B cell (primary cell): ENCODE data around the gene NSF. TPM values are rescaled to one million over a fixed set of nuclear protein-coding genes. Genes with fewer than 3 reads are reported as not detected.
"Not testable (repeated sequence)": the region's sequence is repeated elsewhere in the genome, so short reads cannot be mapped to it uniquely, and the experiment has no call there.

Experiments used
- ATAC-seq: fragments of 200-7000 bp; cut with Tn5 transposase; one replicate; pipeline ENCODE4 v1.10.0; 2021; ENCODE audit warnings: low read depth, mild to moderate bottlenecking, moderate number of reproducible peaks, moderate library complexity
- CTCF ChIA-PET: fragments of 350-600 bp; sonication (Branson Sonifier 250); formaldehyde crosslinking; loops from one replicate; lab custom pipeline; 2021; ENCODE audit warnings: antibody characterized with exemption, inconsistent platforms; lab: Charles Lee
- POLR2A ChIA-PET: fragments of 350-600 bp; sonication (Branson Sonifier 250); formaldehyde crosslinking; loops from one replicate; lab custom pipeline; 2021; ENCODE audit warnings: antibody characterized with exemption; lab: Charles Lee
- DNase-seq: peaks from one replicate; pipeline ENCODE4 v3.0.0; 2013
- H2AFZ ChIP-seq: 2 replicates; pipeline ENCODE4 v1.6.1; 2012; ENCODE audit warnings: mild to moderate bottlenecking, low read depth, low read length; ENCODE audit not compliant: insufficient read depth, poor library complexity, severe bottlenecking
- H3K27ac ChIP-seq, 2 donors: 1 replicate in 1 of 2; 2 replicates in 1 of 2; pipeline ENCODE4 v1.5.1; 2012 to 2013; ENCODE audit warnings: low read length in 2 of 2, mild to moderate bottlenecking in 2 of 2, moderate library complexity in 1 of 2
- H3K27me3 ChIP-seq, 4 experiments: fragments of 200-600 bp in 1 of 4; sonication (generic) in 1 of 4; replicated peaks in 1 of 4; 1 replicate in 2 of 4; 2 replicates in 2 of 4; pipeline versions ENCODE4 v1.6.1 to v1.7.0; 2013 to 2016; ENCODE audit warnings: low read length in 3 of 4, mild to moderate bottlenecking in 2 of 4, mixed read lengths in 1 of 4, moderate library complexity in 1 of 4; ENCODE audit not compliant: insufficient read depth in 4 of 4, control insufficient read depth in 3 of 4; ENCODE audit errors: control extremely low read depth in 1 of 4
- H3K36me3 ChIP-seq, 2 experiments: replicated peaks in 1 of 2; 1 replicate in 1 of 2; 2 replicates in 1 of 2; pipeline versions ENCODE4 v1.6.1 to v1.7.1; 2013; ENCODE audit warnings: low read length in 1 of 2; ENCODE audit not compliant: insufficient read depth in 2 of 2, control insufficient read depth in 1 of 2; ENCODE audit errors: control extremely low read depth in 1 of 2, extremely low read depth in 1 of 2
- H3K4me1 ChIP-seq, 2 donors: fragments of 200-600 bp in 1 of 2; sonication (generic) in 1 of 2; 1 replicate in 1 of 2; 2 replicates in 1 of 2; pipeline versions ENCODE4 v1.5.1 to v1.6.1; 2013 to 2017; ENCODE audit warnings: low read length in 2 of 2; ENCODE audit not compliant: control insufficient read depth in 2 of 2, insufficient read depth in 2 of 2
- H3K4me2 ChIP-seq: replicated peaks from 2 replicates; pipeline ENCODE3; 2012; ENCODE audit warnings: mild to moderate bottlenecking, low read depth, low read length; ENCODE audit not compliant: poor library complexity, severe bottlenecking
- H3K4me3 ChIP-seq, 5 experiments: fragments of 200-600 bp in 1 of 5; sonication (generic) in 1 of 5; 1 replicate in 3 of 5; 2 replicates in 2 of 5; pipeline versions ENCODE4 v1.5.1 to v1.7.0; 2011 to 2016; ENCODE audit warnings: low read length in 4 of 5, mild to moderate bottlenecking in 4 of 5, low read depth in 2 of 5, control low read depth in 1 of 5, moderate library complexity in 1 of 5; ENCODE audit not compliant: insufficient read depth in 1 of 5; ENCODE audit errors: control extremely low read depth in 1 of 5, extremely low read depth in 1 of 5
- H3K79me2 ChIP-seq: fragments of 200-600 bp; sonication (generic); one replicate; pipeline ENCODE4 v1.6.0; 2016; ENCODE audit warnings: low read length; ENCODE audit not compliant: control insufficient read depth, insufficient read depth
- H3K9ac ChIP-seq: fragments of 200-600 bp; sonication (generic); 2 replicates; pipeline ENCODE4 v1.6.1; 2017; ENCODE audit warnings: mild to moderate bottlenecking, low read length, moderate library complexity
- H3K9me3 ChIP-seq, 3 donors: one replicate each; pipeline versions ENCODE4 v1.6.1 to v1.7.1; 2013; ENCODE audit warnings: low read length in 2 of 3; ENCODE audit not compliant: control insufficient read depth in 2 of 3, insufficient read depth in 1 of 3; ENCODE audit errors: control extremely low read depth in 1 of 3
- H4K20me1 ChIP-seq: 2 replicates; pipeline ENCODE4 v1.6.0; 2012; ENCODE audit warnings: mild to moderate bottlenecking, low read length; ENCODE audit not compliant: insufficient read depth, control insufficient read depth, poor library complexity, severe bottlenecking
- H3K27ac Mint-ChIP-seq: one replicate; pipeline ENCODE4 v1.8.0; 2021; ENCODE audit warnings: mixed read lengths
- H3K27me3 Mint-ChIP-seq: one replicate; pipeline ENCODE4 v1.8.0; 2021; ENCODE audit warnings: mixed read lengths
- H3K4me1 Mint-ChIP-seq: one replicate; pipeline ENCODE4 v1.8.0; 2021; ENCODE audit warnings: mixed read lengths
- H3K4me3 Mint-ChIP-seq: one replicate; pipeline ENCODE4 v1.8.0; 2021; ENCODE audit warnings: mixed read lengths
- H3K9me3 Mint-ChIP-seq: one replicate; pipeline ENCODE4 v1.8.0; 2022; ENCODE audit warnings: mixed read lengths; ENCODE audit not compliant: insufficient read depth
- WGBS: methylation state at CpG from one replicate; pipeline ENCODE4 v1.1.5; 2013; ENCODE audit warnings: missing lambda C conversion rate; ENCODE audit not compliant: insufficient coverage; 5-methylcytosine and 5-hydroxymethylcytosine counted together
- intact Hi-C: fragments of 100-400 bp; cut with micrococcal nuclease; formaldehyde crosslinking; loops from one replicate; pipeline ENCODE4 v1.10.0; 2022
- polyA minus RNA-seq: library from RNA; depleted of rRNA, polyadenylated mRNA; stranded (reverse); fragments of >200 nt; gene quantifications from 2 replicates; pipeline ENCODE4 v1.2.3, GENCODE V29; 2012
- polyA plus RNA-seq: library from polyadenylated mRNA; depleted of rRNA; stranded (reverse); fragments of >200 nt; gene quantifications from 2 replicates; pipeline ENCODE4 v1.2.3, GENCODE V29; 2012
- total RNA-seq, 2 donors: library from RNA; stranded (reverse); fragments of 120-200 nt in 1 of 2; gene quantifications; 1 replicate in 1 of 2; 2 replicates in 1 of 2; pipeline versions ENCODE4 v1.2.3 to v1.2.4, GENCODE V29; 2013 to 2022

The NSF gene
- total RNA-seq (83.5 and 91.0 TPM in 2 replicates), polyA plus RNA-seq (10.9 and 12.8 TPM in 2 replicates), polyA minus RNA-seq (16.9 and 45.9 TPM in 2 replicates)
- total RNA-seq (2013) = 27.7 TPM

GRCh38 chr17:46590157-46591146 is at the start of gene NSF:
TSS of gene NSF (plus strand) at chr17:46590669. CDS start at chr17:46590776, 107 bp downstream.
- H2AFZ ChIP-seq, H3K4me1 ChIP-seq, H3K4me3 Mint-ChIP-seq, DNase-seq, H3K79me2 ChIP-seq, H3K27ac ChIP-seq, H3K9me3 ChIP-seq, POLR2A ChIA-PET, H3K27ac Mint-ChIP-seq, H4K20me1 ChIP-seq, H3K36me3 ChIP-seq, H3K9ac ChIP-seq, H3K9me3 Mint-ChIP-seq, H3K27me3 ChIP-seq, H3K4me1 Mint-ChIP-seq, intact Hi-C loops, H3K27me3 Mint-ChIP-seq, CTCF ChIA-PET, H3K4me2 ChIP-seq, H3K4me3 ChIP-seq: not testable (repeated sequence)
- peak; percentile 79 for ATAC-seq
- no CpG with 5 or more reads among the region's 95 CpGs for WGBS

GRCh38 chr17:46548607-46549006 is 41.9 kb upstream of the NSF start:
- intact Hi-C loops, H3K9me3 ChIP-seq, H3K4me1 Mint-ChIP-seq, H3K9me3 Mint-ChIP-seq, H3K36me3 ChIP-seq, H4K20me1 ChIP-seq, H3K27ac ChIP-seq, H2AFZ ChIP-seq, CTCF ChIA-PET, H3K4me1 ChIP-seq, POLR2A ChIA-PET, H3K27me3 Mint-ChIP-seq, H3K4me3 ChIP-seq, H3K9ac ChIP-seq, ATAC-seq, H3K4me3 Mint-ChIP-seq, H3K79me2 ChIP-seq, DNase-seq, H3K27ac Mint-ChIP-seq, H3K27me3 ChIP-seq, H3K4me2 ChIP-seq: not testable (repeated sequence)
- 96% methylated on average over 6 of the region's 10 CpGs for whole genome bisulfite sequencing

- DNase-seq, H3K36me3 ChIP-seq, H3K9ac ChIP-seq, H3K27ac ChIP-seq, intact Hi-C loops, ATAC-seq, H3K27ac Mint-ChIP-seq, H3K9me3 ChIP-seq, H4K20me1 ChIP-seq, POLR2A ChIA-PET, CTCF ChIA-PET, H3K4me2 ChIP-seq, H3K27me3 ChIP-seq, H3K27me3 Mint-ChIP-seq, H3K4me1 ChIP-seq, H2AFZ ChIP-seq, H3K79me2 ChIP-seq, H3K4me1 Mint-ChIP-seq, H3K4me3 Mint-ChIP-seq, H3K4me3 ChIP-seq, H3K9me3 Mint-ChIP-seq: not testable (repeated sequence)
- WGBS = no CpG with 5 or more reads among the region's 20 CpGs
Observed at GRCh38 chr17:46559155-46559554, 31.3 kb upstream of the NSF start.

GRCh38 chr17:46560048-46560447 is 30.4 kb upstream of the NSF start:
- H3K36me3 ChIP-seq, H3K27ac ChIP-seq, H2AFZ ChIP-seq, H3K9me3 ChIP-seq, H3K27me3 ChIP-seq, H3K4me1 Mint-ChIP-seq, POLR2A ChIA-PET, H3K27me3 Mint-ChIP-seq, H3K4me1 ChIP-seq, DNase-seq, H3K9me3 Mint-ChIP-seq, H3K27ac Mint-ChIP-seq, H3K79me2 ChIP-seq, H4K20me1 ChIP-seq, H3K4me3 Mint-ChIP-seq, H3K4me2 ChIP-seq, H3K4me3 ChIP-seq, H3K9ac ChIP-seq, ATAC-seq, intact Hi-C loops, CTCF ChIA-PET: not testable (repeated sequence)
- WGBS = no CpG with 5 or more reads among the region's 3 CpGs
